ENCODE data around the gene RRP36. TPM values are rescaled to one million over a fixed set of nuclear protein-coding genes. Genes with fewer than 3 reads are reported as not detected.
A peak's percentile ranks its signal among the peaks of the same experiment; 100 is the strongest.

Gene RRP36
- total RNA-seq, 1 experiment from 2014 or later = 72.8 TPM

DNA sequence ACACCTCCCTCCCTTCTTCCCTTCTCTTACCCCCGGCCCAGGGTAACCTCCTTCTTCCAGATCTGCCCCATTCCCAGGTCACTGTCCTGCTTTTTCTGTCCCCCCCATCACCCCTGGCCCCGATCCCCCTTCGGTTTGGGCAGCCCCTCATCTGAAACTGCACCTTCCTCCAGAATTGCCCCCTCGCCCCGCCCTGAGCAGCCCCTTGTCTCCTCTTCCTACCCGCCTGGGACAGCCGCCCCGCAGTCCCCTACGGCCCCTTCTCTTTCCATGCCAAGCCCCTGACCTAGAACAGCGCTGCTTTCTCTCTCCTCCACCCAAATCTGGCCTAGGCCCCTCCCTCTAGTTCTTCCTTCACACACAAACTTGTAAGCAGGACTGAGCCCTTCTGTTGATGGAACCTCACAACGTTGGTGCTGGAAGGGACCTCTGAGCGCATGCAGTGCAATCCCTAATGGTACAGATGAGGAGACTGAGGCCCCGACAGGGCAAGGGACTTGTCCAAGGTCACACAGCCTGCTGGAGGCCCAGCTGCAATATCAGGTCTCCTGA lies 36.4 kb upstream of the RRP36 start:
- Mint-ChIP-seq H3K36me3 (ENCODE audit: insufficient read depth, unreplicated experiment) (peaks cover 14% of the 10 kb centered on the region), H3K27ac (ENCODE audit: low read depth, unreplicated experiment) (peak overlapping the region; percentile 90), H3K4me3 (ENCODE audit: unreplicated experiment) (peak overlapping the region; percentile 78), H3K27me3 (ENCODE audit: insufficient read depth, unreplicated experiment) (no peaks in the 10 kb centered on the region), H3K9me3 (ENCODE audit: unreplicated experiment) (no peaks in the 10 kb centered on the region), H3K4me1 (ENCODE audit: insufficient read depth, unreplicated experiment) (peaks cover 33% of the 10 kb centered on the region)
- POLR2A ChIA-PET = interaction anchor here (0.6 to 3.0 kb wide), 22 partner anchors 10 to 203 kb away, joined by 3 to 39 read pairs (median 4); partner anchors contain the start of genes BICRAL, CNPY3, CUL7 and GNMT
- BruUV-seq (replicated peaks) = no TSS peak
- TF ChIP-seq, protein P1, sequence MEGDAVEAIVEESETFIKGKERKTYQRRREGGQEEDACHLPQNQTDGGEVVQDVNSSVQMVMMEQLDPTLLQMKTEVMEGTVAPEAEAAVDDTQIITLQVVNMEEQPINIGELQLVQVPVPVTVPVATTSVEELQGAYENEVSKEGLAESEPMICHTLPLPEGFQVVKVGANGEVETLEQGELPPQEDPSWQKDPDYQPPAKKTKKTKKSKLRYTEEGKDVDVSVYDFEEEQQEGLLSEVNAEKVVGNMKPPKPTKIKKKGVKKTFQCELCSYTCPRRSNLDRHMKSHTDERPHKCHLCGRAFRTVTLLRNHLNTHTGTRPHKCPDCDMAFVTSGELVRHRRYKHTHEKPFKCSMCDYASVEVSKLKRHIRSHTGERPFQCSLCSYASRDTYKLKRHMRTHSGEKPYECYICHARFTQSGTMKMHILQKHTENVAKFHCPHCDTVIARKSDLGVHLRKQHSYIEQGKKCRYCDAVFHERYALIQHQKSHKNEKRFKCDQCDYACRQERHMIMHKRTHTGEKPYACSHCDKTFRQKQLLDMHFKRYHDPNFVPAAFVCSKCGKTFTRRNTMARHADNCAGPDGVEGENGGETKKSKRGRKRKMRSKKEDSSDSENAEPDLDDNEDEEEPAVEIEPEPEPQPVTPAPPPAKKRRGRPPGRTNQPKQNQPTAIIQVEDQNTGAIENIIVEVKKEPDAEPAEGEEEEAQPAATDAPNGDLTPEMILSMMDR (IDR thresholded peaks at IDR 0.05; ENCODE audit: unreplicated experiment) = no peak
- CTCF ChIA-PET = interaction anchor here (0.6 kb wide), 1 partner anchor 485 kb away, joined by 5 read pairs; no protein-coding TSS in a partner anchor
- no peak for DNase-seq (ENCODE audit: unreplicated experiment)
- intact Hi-C loops (cut with micrococcal nuclease) = loop anchor here (1.0 kb wide), 1 partner anchor 28 kb away; the partner anchor contains the start of gene MEA1

DNA sequence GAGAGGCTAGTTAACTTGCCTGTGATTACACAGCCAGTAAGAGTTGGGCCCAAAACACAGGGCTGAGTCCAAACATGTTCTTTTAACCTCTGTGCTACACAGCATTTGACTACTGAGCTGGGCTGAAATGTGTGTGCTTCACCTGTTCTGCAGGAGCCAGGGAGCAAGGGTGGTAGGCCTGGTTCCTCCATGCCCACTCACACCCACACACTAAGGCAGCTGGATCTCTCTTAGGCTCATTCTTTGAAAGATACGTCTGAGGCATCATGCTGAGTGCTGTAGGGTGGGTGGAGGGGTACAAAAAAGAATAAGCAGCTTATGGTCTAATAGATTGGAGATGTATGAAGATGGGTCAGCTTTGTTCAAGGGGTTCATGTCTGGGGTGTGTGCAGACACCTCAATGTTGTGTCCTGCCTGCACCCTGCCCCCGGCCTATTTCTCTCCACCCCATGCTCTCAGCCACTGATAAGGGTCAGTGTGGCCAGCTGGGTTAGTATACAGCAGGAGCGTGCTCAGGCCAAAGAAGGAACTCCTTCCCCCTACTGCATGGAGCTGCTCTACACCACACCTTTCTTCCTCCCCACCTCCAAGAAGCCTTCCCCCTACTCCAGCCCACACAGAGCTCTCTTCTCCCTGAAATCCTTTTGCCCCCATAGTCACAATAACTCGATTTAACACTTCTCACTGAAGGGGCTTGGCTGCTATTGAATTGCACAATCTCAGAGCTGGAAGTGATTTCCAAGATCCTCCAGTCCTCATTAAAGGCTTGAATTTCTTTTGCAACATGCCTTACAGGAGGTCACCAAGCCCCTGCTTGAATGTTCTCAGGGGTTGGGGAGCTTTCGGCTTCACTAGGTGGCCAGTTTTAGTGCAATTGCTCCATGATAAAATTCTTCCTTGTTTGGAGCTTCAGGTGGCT lies 33.6 kb upstream of the RRP36 start:
- Mint-ChIP-seq H3K4me3 (ENCODE audit: unreplicated experiment) (no peak overlapping the region), H3K4me1 (ENCODE audit: insufficient read depth, unreplicated experiment) (peaks cover 33% of the 10 kb centered on the region), H3K27me3 (ENCODE audit: insufficient read depth, unreplicated experiment) (no peaks in the 10 kb centered on the region), H3K9me3 (ENCODE audit: unreplicated experiment) (no peaks in the 10 kb centered on the region), H3K27ac (ENCODE audit: low read depth, unreplicated experiment) (no peak overlapping the region), H3K36me3 (ENCODE audit: insufficient read depth, unreplicated experiment) (peaks cover 25% of the 10 kb centered on the region)
- POLR2A ChIA-PET = interaction anchor here (0.9 to 1.9 kb wide), 4 partner anchors 9 to 111 kb away, joined by 3 to 12 read pairs (median 4); partner anchors contain the start of gene PEX6
- no TSS peak for BruUV-seq (replicated peaks)
- TF ChIP-seq, protein P1 (IDR thresholded peaks at IDR 0.05; ENCODE audit: unreplicated experiment) = no peak
- CTCF ChIA-PET = interaction anchor here (0.6 to 2.1 kb wide), 4 partner anchors 8 to 112 kb away, joined by 3 to 6 read pairs (median 3); no protein-coding TSS in a partner anchor
- no peak for DNase-seq (ENCODE audit: unreplicated experiment)
- intact Hi-C loops (cut with micrococcal nuclease) = no loop called here

DNA sequence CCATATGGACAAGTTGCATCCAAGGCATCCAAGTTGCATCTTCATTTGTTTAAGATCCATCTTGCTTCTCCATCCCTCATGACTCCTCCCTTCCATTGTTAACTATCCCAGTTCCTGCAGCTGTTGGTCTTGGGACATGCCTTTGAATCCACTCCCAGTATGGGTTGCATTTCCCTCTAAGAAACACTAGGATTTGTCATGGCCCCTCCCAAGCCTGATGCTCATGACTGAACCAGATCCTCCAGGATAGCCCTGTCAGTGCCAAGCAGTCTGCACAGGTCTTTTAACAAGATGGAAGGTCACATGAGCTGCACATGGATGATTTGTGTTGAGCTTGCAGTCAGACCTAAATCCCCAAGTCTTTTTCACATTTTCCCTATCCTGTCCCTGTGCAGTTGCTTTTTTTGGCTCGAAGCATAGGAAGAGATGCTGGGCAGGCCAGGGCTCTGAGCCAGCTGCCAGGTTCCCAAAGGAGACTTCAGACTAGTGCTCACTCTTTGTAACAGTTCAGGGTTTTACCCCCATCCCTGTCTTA lies 32.9 kb upstream of the RRP36 start:
- TF ChIP-seq, protein P1 (IDR thresholded peaks at IDR 0.05; ENCODE audit: unreplicated experiment) = no peak
- CTCF ChIA-PET = interaction anchor here (1.0 to 2.1 kb wide), 2 partner anchors 9 to 22 kb away, joined by 3 to 6 read pairs; no protein-coding TSS in a partner anchor
- Mint-ChIP-seq H3K27me3 (ENCODE audit: insufficient read depth, unreplicated experiment) (no peaks in the 10 kb centered on the region), H3K27ac (ENCODE audit: low read depth, unreplicated experiment) (no peak overlapping the region), H3K4me3 (ENCODE audit: unreplicated experiment) (no peak overlapping the region), H3K4me1 (ENCODE audit: insufficient read depth, unreplicated experiment) (peaks cover 33% of the 10 kb centered on the region), H3K9me3 (ENCODE audit: unreplicated experiment) (no peaks in the 10 kb centered on the region), H3K36me3 (ENCODE audit: insufficient read depth, unreplicated experiment) (peaks cover 25% of the 10 kb centered on the region)
- intact Hi-C loops (cut with micrococcal nuclease) = no loop called here
- peak; percentile 17 for DNase-seq (ENCODE audit: unreplicated experiment)
- POLR2A ChIA-PET = interaction anchor here (0.6 to 1.9 kb wide), 5 partner anchors 10 to 169 kb away, joined by 3 to 12 read pairs (median 4); partner anchors contain the start of gene PEX6
- no TSS peak for BruUV-seq (replicated peaks)

DNA sequence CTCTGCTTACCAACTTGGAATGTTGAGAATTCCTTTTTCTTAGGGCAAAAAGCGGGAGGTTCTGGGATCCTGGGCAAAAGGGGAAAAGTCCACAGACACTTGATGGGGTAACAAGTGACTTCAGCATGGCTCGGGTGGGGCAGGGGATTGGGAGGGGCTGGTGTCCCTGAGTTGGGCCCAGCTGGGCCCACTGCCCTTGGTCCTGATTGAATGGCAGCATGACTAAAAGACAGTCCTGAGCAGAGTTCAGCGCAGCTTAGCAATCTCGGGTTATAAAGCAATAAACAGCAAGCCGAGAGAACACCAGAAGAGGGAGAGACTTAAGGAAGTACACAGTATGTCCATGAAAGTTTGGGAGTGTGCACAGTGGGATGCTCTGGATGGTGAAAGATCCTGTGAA lies 31.5 kb upstream of the RRP36 start:
- H3K9me3 Mint-ChIP-seq (ENCODE audit: unreplicated experiment) = no peaks in the 10 kb centered on the region

More for the DNA sequence above, 31.5 kb upstream of the RRP36 start:
- Mint-ChIP-seq H3K4me1 (ENCODE audit: insufficient read depth, unreplicated experiment) (peaks cover 32% of the 10 kb centered on the region), H3K36me3 (ENCODE audit: insufficient read depth, unreplicated experiment) (peaks cover 25% of the 10 kb centered on the region), H3K27ac (ENCODE audit: low read depth, unreplicated experiment) (no peak overlapping the region), H3K4me3 (ENCODE audit: unreplicated experiment) (no peak overlapping the region), H3K27me3 (ENCODE audit: insufficient read depth, unreplicated experiment) (no peaks in the 10 kb centered on the region)
- intact Hi-C loops (cut with micrococcal nuclease) = no loop called here
- POLR2A ChIA-PET = no interaction called here
- CTCF ChIA-PET = interaction anchor here (0.6 to 0.8 kb wide), 2 partner anchors 15 to 26 kb away, joined by 3 to 4 read pairs; no protein-coding TSS in a partner anchor
- no peak for DNase-seq (ENCODE audit: unreplicated experiment)
- no TSS peak for BruUV-seq (replicated peaks)
- TF ChIP-seq, protein P1 (IDR thresholded peaks at IDR 0.05; ENCODE audit: unreplicated experiment) = no peak

All from MCF 10A (cell line).